LHCN-M2 (cell line): ENCODE data around the gene PDK1. TPM values are rescaled to one million over a fixed set of nuclear protein-coding genes. Genes with fewer than 3 reads are reported as not detected.

Source experiments
- DNase-seq: peaks from one replicate; pipeline ENCODE4 v3.0.0-alpha.2; 2012; ENCODE audit warnings: low read depth
- total RNA-seq: library from RNA; depleted of rRNA; stranded (reverse); fragments of >200 nt; gene quantifications from 2 replicates; pipeline ENCODE4 v1.2.3, GENCODE V29; 2014

Gene PDK1
- total RNA-seq, 1 experiment from 2014 or later: 34.1 TPM

- no peak for DNase-seq
These were observed 41.4 kb downstream of the PDK1 start for GRCh38 chr2:172597176-172597842.

- no peak for DNase-seq
These were observed 44.1 kb downstream of the PDK1 start for GRCh38 chr2:172599947-172600346.

- no peak for DNase-seq
These were observed 44.7 kb downstream of the PDK1 start for GRCh38 chr2:172600557-172601008.

DNA sequence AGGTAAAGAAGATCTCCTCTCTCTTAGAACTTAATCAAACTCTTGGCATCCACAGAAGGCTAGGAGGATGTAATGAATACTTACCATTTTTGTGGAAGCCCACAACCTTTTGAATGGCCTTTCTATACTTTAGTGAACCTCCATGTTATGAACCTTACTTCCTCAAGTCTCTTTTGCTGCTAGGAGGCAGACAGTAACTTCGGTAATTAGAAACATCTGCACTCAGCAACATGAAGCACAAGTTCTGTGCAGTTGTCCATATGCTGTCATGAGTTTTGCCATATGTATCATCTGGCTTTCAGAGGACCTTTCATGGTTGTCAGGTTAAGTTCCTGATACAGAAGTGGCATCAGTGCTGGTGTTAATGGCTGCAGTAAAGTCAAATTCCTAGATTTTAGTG lies 50.4 kb downstream of the PDK1 start:
- DNase-seq: no peak

- DNase-seq: peak; percentile 11
These were observed 51.6 kb downstream of the PDK1 start for GRCh38 chr2:172607379-172607928.

DNA sequence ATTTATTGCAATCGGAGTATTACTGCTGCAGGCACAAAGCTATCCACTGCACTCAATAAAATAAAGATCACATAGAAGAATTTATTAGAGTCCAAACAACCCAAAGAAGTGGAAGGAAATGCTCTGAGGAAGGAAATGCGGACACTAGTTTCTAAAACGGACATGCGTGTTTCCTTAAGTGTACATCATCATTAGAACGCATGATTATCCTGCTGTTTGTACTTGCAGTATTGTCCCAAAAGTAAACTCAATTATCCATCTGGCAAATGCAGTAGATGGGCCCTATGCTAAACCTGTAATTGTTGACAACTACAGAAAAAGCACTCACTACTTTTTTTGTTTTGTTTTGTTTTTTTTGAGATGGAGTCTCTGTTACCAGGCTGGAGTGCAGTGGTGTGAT lies 53.6 kb downstream of the PDK1 start:
- no peak for DNase-seq

GRCh38 chr2:172612051-172612450 lies 56.2 kb downstream of the PDK1 start:
- DNase-seq: no peak

DNA sequence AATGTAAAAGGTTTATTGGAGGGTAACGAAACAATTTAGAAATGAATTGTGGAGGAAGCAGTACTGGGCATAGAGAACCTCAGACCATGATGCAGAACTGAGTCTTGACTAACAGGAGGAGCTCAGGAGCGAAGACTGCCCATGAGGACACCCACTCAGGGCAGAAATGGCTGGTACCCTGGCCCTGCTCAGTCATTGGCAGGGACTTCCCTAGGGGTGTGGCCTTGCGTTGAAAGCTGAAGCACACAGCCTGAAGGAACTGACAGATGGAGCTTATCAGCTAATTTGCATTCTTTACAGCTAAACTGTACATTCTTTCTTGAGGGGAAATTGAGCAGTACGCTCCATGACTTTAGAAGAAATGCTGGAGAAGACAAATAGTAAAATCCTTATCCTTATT lies 57.1 kb downstream of the PDK1 start:
- DNase-seq: no peak

DNA sequence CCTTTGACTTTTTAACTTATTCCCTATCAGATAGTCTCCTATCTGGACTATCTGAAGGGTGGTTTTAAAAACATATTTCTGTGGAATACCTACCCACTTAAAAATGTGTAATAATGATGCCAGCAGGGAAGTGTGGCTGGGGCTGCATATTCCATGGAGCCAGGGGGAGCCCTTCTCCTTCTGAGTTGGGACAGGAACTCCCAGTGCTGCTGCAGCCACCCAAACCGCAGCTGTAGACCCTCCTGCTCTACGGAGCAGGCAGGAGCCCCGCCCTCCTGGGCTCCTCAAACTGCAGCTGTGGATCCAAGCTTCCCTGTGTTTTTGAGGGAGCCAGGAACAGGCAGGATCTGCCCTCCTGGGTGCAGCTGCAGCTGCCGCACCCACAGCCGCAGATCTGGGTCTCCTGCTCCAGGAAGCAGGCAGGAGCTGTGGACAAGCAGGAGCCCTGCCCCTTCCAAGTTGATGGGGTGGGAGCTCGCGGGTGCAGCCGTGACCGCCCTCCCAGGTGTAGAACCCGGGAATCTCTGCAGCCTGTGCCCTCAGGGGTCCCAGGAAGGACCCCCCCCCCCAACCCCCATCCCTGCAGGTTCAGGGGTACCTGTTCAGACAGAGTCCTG lies 57.8 kb downstream of the PDK1 start:
- DNase-seq: peak; percentile 9

DNA sequence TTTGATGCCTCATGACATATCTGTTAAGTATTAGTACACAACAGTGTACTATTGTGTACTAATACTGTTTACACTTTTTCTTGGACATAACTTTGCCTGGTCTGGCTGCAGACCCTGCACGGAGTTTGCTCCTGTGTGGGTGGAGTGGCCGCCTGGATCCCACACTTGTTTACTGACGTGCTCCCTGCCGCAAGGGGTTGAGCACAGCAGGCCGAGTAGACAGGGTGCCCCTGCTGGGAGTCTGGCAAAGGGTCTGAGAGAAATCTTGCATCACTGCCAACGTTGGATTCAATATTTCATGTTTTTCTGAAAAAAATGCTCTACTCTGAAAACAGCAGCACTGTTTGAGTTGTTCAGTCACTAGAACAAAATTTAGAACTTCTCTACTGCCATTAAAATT lies 59.0 kb downstream of the PDK1 start:
- no peak for DNase-seq

GRCh38 chr2:172615727-172616261 lies 59.9 kb downstream of the PDK1 start:
- DNase-seq: no peak

DNA sequence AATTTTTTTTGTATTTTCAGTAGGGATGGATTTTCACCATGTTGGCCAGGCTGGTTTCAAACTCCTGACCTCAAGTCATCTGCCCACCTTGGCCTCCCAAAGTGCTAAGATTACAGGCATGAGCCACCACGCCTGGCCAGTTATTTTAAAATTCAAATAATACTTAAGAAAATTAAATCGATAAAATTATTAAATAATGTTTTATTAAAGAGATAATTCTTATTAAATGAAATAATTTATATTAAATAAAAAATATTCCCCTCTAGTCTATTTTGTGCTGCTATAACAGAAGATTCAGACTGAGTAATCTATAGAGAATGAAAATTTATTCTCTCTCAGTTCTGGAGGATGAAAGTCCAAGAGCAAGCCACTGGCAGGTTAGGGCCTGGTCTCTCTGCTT lies 61.2 kb downstream of the PDK1 start:
- no peak for DNase-seq

GRCh38 chr2:172623249-172623965 lies 67.5 kb downstream of the PDK1 start:
- DNase-seq: peak; percentile 66

- peak; percentile 91 for DNase-seq
These were observed 69.1 kb downstream of the PDK1 start for GRCh38 chr2:172624996-172625395.

- no peak for DNase-seq
These were observed 71.3 kb downstream of the PDK1 start for GRCh38 chr2:172627181-172627580.

DNA sequence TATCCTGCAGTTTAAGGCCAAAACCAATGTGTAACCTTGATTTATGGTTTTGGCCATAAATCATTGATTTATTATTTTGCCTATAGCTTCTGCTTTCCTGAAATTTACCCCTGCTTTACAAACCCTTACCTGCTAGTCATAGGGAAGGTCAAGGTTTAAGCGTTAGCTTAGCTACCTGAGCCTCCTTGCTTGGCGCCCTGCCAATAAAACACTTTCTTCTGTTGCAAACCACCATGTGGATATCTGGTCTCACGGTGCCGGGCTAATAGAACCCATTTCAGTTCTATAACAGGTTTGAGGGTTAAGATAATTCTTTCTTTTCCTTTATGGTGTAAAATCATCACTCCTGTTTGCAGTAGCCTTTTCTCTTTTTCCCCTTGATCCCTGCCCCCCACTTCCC lies 72.2 kb downstream of the PDK1 start:
- DNase-seq: no peak

GRCh38 chr2:172629586-172629985 lies 73.7 kb downstream of the PDK1 start:
- no peak for DNase-seq

DNA sequence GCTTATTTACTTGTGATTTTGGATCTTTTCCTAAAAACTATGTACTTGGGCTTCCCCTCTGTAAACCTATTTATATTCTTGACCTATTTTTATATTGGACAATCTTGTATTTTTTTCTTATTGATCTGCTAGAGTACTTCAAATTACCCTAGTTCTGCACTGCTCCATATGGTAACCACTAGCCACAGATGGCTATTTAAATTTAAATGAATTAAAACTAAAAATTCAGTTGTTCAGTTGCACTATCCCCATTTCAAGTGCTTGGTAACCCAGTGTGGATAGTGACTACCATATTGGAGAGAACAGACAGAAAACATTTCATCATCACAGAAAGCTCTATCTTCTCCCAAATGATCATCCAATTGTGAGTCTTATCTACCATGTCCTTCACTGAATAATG lies 74.3 kb downstream of the PDK1 start:
- no peak for DNase-seq

GRCh38 chr2:172634477-172634876 lies 78.6 kb downstream of the PDK1 start:
- DNase-seq: no peak

DNA sequence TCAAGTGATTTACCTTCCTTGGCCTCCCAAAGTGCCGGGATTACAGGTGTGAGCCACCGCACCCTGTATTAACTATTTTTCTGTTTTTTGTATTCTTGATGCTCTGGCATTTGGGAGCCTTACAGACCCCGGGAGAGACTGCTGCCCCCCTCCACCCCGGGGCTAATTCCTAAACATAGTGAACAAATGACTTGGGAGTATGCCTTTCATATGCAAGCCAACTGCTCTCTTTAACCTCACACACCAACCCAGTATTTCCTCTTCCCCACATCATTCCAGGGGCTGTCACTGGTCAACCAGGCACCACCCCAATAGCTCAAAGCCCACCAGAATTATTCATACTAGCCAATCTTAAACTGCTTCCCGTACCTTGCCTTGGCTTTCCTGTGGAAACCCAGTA lies 79.7 kb downstream of the PDK1 start:
- DNase-seq: no peak

GRCh38 chr2:172639256-172639655 lies 83.4 kb downstream of the PDK1 start:
- no peak for DNase-seq

DNA sequence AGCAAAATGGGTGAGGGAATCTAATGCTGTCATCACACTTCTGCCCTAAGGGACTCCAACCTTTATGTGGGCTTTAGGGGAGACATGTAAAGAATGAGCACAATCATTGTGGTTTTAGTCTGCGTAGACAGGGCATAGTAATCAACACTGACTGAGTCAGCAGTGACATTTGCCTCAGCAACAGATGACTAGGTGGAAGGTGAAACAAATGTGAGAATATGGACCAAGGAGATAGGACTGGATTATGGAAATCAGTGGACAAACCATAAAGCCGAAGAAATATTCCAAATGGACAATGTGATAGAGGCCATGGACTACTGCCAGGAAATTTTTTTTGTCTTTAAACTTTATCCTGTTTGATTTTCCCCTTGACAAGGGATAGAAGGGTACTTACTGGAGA lies 83.9 kb downstream of the PDK1 start:
- peak; percentile 81 for DNase-seq
